HG02623 (cell line): Measurements from ENCODE around the gene ZMIZ1.

Experiments
- ATAC-seq: cut with Tn5 transposase; IDR thresholded peaks from one replicate; pipeline ENCODE4 v1.9.1; 2021; ENCODE audit warnings: moderate library complexity; ENCODE audit not compliant: unreplicated experiment

The ZMIZ1 gene

DNA sequence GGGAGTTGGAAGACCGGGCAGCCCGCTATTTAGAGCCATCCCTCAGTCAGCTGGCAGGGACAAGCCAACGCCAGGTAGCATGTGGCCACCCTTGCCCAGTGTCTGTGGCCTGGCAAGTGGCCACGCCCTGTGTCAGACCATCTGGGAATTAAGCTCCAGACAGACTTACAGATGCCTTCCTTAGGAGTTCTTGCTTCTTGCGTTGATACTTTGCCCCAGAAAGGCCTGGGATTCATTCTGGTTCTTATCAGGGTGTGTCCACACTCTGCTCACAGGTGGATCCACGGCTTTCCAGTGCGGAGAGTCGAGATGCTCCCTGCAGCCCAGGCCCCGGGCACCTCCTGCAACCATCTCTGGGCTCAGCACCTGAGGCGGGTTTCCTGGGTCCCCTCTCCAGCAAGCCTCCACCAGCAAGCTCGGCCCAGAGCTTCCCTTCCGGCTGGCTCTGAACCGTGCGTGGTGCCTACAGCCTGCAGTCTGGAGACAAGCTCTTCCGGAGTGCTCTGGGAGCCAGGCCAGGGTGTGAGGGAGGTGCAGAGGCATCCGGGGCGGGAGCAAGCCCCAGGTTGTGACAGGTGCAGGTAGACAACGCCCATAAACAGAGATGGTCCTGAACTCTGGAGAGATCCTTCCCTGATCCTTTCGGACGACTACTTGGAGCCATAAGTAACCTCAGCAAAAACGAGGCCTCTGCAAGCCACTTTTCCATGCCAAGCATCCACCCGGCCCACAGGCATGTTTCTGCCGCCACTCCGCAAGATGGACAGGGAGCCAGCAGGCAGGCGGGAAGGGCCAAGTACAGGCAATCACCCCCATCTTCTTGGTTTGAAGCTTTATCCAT, 246.2 kb downstream of the ZMIZ1 start:
- ATAC-seq = no peak

DNA sequence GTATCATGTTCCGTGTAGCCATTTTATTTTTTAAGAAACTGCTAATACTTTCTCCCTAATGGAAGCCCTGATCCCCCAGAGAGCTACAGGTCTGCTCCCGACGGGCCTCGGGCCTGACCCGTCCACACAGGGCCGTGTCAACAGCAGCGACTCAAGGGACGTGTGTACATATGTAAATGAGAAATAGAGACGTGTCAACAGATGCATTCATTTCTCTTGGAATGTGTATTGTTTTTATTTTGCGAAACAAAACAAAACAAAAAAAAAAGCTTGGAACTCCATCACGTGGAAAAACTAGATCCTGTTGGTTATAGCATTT, 246.8 kb downstream of the ZMIZ1 start:
- no peak for ATAC-seq

GRCh38 chr10:79316671-79317431, 248.1 kb downstream of the ZMIZ1 start:
- peak; percentile 66 for ATAC-seq

DNA sequence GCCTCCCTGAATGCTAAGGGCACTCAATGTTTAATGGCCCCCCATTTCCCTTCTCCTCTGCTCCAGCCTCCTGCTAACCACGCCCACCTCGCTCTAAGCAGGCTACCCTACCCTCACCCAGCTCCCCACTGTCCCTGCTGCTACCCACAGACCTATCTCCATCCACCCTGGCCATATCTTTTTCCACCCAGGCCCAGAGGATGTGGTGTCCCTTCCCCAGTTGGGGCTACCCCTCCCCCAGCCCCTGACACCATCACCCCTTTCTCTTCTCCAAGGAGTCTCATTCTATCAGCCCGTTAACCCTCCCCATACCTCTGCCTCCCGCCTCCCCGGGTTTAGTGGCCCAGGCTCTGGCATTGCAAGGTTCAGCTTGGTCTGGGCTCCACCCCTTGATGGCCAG, 249.6 kb downstream of the ZMIZ1 start:
- ATAC-seq = no peak

DNA sequence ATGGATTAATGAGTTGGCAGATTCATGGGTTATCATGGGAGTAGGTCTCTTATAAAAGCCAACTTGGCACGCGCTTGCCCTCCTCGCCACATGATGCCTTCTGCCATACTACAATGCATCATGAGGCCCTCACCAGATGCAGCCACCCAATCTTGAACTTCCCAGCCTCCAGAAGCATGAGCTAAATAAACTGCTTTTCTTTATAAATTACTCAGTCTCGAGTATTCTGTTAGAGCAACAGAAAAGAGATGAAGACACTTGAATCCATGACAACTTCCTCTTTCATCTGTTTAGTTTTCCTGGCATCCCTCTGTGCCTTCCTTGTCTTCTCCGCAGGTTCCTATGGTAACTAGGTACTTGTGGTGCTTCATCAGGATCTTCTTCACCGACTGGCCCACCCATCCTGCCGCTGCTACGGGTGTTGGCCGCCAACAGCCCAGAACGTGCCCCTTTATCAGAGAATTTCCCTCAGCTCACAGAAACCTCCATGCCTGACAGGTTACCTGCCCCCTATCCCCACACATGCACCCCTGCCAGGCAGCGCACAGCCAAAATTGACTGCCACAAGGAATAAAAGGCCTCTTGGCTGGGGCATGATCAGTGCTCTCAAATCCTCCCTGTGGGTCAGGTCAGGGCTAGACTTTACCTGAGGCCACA, 250.5 kb downstream of the ZMIZ1 start:
- ATAC-seq = no peak

DNA sequence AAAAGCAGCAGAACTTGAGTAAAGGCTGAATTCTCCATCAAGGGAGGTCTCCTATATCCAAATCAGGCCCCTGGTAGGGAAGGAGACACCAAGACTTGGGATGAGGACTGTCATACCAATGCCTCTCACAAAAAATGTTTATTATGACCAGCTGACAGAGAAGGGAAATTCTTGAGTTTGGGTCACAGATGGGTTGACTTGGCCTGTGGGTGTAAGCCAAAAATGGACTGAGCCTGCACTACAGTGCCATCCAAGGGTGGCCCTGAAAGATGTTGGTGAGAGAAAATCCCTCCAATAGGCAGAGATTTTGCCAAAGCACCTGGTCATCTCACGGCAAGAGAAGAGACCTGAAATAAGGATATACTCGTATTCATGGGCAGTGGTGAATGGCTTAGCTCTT, 251.6 kb downstream of the ZMIZ1 start:
- no peak for ATAC-seq

GRCh38 chr10:79320820-79321493, 252.2 kb downstream of the ZMIZ1 start:
- no peak for ATAC-seq

DNA sequence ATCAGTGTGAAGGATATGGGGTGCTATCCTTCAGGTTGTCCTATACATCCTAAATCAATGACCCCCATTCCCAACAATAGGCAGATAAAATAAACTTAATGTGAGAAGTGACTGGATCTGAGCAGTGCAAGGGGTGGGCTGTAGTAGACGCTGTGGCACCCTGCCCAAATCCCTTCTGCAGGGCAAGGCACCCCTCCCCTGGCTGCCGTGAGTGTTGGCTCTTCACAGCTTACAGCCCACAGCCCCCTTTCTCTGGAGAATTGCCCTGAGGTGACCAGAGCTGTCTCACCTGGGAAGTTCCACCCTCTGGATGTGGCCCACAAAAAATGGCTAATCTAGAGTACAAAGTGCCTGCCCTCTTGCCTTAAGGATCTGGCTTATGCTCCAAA, 252.7 kb downstream of the ZMIZ1 start:
- ATAC-seq = no peak

DNA sequence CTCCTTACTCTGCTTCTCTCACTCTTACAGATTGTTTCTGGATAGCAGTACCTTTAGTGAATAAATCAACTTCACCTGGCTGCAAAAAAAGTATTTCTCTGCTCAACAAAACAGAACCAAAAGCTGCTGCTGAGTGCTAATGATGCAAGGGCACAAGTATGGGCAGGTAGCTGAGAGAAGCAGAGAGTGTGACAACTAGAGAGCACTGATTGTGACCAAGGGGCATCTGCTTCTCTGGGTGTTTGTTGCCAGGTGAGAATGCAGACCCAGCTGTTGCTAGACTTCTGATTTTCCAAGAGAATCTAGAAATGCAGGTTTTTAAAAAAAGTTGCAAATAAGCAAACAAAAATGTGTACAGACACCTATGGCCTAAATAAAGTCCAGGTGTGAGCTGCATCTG, 253.2 kb downstream of the ZMIZ1 start:
- ATAC-seq = no peak

DNA sequence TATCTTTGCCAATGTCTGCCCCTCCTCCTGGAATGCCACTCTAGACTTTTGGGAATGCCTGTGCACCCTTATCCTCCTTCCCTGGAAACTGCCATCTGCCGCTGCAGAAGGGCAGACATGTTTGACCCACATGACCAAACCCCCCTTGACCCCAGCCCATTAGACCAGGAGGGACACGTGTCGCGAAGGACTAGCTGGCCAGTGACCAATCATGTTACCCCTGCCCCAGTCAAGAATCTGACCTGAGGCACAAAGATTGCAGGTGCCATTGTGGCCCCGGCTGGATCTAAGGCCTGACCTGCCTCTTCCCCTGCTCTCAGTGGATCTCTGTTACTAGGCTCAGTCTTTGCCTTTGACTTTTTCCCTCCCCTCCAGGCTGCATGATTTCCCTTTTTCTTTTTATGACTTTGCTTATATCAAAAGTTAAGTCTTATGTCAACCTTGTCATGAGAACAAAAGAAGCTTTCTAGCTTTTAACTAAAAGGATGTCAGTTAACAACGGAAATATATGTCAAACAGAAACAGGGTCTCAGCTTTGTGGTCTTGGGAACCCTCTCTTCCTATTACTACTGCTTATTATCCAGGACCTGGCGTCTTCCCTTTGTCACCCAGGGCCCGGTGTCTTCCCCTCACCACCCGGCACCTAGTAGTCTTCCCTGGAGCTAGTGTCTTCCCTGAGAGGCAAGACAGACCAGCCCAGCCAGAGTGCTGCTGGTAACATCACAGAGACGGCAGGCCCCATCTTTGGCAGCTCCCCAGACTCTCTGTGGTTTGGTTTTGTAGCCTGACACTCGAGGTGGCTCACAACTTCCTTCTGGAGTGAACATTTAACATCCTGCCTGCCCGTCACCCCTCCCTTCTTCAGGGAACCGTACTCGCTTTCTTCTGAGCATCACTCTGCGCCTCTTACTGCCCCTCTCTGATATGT, 254.1 kb downstream of the ZMIZ1 start:
- ATAC-seq = peak; percentile 58

DNA sequence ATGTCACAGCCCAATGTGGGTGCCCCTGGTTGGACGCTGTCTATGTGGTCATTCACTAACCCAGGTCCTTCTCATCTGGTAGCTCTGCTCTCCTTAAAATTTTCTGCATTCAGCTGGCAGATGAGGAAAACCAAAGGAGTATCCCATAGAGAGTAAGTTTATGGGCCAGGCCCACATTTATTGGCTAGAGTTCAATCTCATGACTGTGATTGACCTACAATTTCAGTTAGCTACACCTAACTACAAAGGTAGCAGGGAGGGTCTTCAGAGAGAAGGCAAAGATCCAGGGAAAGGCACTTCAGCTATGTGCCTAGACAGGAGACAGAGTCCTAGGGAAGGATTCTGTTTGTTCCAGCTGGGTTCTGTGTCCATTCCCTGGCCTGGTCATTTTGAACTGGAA, 254.8 kb downstream of the ZMIZ1 start:
- no peak for ATAC-seq

DNA sequence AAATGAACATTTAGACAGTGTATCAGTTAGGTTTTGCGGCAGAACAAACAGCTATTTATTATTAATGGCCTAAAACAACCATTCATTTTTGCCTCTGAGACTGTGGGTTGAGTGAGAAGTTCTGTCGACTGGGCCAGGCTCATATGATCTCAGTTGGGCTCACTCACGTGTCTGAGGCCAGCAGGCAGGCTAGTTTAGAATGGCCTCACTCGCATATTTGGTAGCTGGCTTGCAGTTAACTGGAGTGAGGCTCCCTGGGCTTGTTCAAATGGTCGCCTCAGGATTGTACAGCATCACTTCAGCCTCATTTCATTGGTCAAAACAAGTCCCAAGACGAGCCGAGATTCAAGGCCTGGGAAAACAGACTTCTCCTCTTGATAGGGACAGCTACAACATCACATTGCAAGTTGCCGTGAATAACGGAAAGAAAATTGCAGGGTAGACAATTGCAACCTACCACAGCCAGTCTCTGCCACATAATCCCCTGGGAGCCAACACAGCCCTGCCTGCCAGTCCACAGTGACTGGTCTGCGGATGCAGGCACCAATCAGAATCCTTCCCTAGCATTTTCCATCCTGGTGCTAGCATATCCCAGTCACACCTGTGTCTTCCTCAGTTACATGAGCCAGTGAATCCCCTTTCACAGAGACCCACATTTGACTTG, 255.4 kb downstream of the ZMIZ1 start:
- ATAC-seq = no peak

DNA sequence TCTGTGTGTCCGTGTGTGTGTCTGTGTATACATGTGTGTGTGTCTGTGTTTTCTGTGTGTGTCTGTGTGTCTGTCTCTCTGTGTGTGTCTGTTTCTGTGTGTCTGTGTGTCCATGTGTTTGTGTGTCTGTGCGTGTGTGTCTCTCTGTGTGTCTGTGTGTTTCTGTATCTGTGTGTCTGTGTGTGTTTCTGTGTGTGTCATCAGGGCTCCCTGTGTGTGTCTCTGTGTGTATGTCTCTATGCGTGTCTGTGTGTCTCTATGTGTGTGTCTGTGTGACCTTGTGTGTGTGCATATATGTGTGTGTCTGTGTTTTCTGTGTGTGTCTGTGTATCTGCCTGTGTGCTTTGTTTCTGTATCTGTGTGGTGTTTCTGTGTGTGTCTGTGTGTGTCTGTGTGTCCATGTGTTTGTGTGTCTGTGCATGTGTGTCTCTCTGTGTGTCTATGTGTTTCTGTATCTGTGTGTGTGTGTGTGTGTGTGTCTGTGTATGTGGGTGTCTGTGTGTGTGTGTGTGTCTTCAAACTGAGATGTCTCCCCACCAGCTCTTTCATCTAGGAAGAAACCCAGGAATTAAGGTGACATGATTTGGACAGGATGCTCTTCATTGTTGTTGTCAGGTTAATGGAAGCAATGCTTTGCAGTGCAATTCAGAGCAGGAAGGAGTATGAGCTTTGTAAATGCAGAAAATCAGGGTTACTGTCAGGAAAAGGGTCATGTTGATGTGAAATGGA, 257.8 kb downstream of the ZMIZ1 start:
- no peak for ATAC-seq

GRCh38 chr10:79327090-79327457, 258.3 kb downstream of the ZMIZ1 start:
- no peak for ATAC-seq

GRCh38 chr10:79328147-79328701, 259.5 kb downstream of the ZMIZ1 start:
- ATAC-seq = no peak

- no peak for ATAC-seq
Measured at GRCh38 chr10:79328737-79329504, 260.2 kb downstream of the ZMIZ1 start.

DNA sequence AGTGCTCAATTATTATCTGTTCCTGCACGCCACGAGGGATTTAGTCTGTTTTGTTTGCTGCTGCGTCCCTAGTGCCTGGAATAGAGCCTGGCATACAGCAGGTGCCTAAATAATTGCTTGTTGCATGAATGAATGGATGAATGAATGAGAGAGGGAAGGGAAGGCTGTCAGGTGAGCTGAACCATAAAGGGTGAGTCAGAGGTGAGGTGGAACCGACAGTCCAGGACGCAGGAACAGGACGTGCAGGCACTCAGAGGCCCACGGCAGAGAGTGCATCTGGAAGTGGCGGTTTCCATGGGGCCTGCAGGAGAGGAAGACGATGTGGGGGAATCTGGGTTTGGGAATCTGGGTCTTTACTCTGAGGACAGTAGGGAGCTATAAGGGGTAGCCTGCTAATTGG, 260.8 kb downstream of the ZMIZ1 start:
- ATAC-seq = no peak

DNA sequence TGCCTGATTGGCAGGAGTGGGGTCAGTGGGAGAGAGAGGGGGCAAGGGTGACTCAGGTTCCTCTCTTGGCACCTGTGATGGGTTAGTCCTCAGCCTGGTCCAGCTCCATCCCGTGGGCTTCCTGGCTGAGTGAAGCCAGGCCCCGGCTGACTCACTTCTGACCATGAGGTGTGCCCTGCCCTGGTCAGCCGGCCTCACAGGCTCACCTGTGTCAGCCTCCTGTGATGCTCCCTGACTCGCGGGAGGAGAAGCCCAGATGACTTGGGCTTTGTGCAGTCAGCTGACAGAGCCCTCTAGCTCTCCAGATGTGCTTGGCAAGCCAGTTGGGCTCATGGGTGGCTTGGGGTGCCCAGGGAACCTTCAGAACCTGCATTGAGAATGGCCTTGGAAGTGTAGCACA, 262.5 kb downstream of the ZMIZ1 start:
- ATAC-seq = no peak
